Measurements from ENCODE around the gene TRMT112.

The TRMT112 gene

DNA sequence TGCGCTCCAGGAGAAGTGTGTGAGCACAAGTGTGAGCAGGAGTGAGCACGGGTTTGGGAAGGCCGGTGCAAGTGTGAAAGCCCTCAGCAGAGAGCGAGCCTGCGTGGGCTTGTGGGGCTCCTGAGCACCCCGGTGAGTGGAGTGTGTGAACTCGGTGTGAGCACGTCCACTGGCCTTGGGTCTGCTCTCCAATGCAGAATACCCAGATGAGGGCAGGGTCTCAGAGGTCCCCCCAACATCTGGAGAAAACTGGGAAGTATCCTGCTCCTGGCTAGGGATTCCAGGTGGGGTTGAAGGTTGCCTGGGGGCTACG lies 10.8 kb downstream of the TRMT112 start:
- no peak for DNase-seq

GRCh38 chr11:64305691-64306562 lies 11.4 kb downstream of the TRMT112 start:
- peak; percentile 81 for DNase-seq

- DNase-seq = peak; percentile 100
Observed at GRCh38 chr11:64305075-64305690, 12.2 kb downstream of the TRMT112 start, which contains the start of gene ESRRA. Gene ESRRA (plus strand): TSS chr11:64305524. CDS start chr11:64307180, 1,656 bp downstream.

DNA sequence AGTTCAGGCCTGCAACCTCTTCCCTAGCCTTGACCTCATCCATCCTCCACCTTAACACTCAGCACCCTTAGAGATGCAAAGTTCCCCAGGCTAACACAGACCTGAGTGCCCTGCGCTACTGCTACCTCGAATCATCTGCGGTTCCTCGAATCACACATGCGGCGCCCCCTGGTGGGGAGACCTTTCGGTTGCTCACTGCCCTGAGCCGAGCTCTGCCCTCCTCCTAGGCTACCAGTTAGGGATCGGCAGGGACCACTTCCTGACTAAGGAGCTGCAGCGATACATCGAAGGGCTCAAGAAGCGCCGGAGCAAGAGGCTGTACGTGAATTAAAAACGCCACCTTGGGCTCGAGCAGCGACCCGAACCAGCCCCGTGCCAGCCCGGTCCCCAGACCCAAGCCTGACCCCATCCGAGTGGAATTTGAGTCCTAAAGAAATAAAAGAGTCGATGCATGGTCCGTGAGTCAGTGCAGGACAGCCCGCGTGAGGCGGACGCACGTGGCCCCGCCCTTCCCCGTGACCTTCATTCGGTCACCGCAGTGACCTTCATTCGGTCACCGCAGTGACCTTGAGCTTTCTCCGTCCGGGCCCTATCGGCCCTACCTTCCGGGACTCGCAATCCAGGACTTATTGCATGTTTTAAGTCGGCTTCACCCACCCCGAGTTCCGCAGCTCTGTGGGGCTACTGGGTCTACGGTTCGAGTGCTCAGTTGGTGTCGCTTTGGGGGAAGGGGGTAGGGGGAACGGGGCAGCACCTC lies 12.9 kb downstream of the TRMT112 start:
- peak; percentile 99 for DNase-seq

- DNase-seq = no peak
Observed at GRCh38 chr11:64304032-64304315, 13.4 kb downstream of the TRMT112 start.

DNA sequence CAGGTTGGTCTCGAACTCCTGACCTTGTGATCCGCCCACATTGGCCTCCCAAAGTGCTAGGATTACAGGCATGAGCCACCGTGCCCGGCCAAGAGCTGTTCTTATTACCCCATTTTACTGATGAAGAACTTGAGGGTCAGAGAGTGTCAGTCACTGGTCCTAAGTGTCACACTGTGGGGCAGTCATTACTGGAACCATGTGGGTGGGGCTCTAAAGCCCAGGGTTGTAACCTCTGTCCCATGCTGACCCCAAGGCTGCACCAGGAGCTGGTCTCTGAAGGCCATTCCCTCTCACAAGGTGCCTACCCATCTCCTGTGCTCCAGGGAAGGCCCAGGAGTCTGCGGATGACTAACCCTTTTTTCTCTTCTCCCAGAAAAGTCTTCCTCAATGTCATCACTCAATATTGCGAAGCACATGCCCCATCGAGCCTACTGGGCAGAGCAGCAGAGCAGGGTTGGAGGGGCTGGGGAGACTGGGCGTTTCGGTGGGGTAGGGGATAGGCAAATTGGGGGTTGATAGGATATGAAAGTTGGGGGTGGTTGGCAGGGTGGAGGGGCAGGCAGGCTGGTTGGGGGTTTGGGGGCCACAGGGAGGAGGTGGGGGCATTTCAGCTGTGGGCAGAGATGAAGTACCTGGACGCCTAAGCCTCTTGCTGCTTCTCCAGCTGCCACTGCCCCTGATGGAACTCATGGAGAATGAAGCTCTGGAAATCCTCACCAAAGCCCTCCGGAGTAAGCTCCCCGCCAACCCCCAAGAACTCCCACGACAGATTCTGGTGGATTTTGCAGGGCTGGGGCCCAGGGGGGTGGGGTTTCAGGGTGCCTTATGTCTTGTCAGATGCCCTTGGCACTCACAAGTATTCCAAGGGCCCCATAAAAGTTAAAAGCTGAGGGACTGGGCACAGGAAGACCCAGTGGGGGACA lies 14.0 kb downstream of the TRMT112 start:
- no peak for DNase-seq

GRCh38 chr11:64299847-64300648 lies 17.3 kb downstream of the TRMT112 start, which contains the start of gene CATSPERZ:
Gene CATSPERZ (plus strand): TSS chr11:64300358. CDS start chr11:64300411, 53 bp downstream.
- DNase-seq = peak; percentile 54

DNA sequence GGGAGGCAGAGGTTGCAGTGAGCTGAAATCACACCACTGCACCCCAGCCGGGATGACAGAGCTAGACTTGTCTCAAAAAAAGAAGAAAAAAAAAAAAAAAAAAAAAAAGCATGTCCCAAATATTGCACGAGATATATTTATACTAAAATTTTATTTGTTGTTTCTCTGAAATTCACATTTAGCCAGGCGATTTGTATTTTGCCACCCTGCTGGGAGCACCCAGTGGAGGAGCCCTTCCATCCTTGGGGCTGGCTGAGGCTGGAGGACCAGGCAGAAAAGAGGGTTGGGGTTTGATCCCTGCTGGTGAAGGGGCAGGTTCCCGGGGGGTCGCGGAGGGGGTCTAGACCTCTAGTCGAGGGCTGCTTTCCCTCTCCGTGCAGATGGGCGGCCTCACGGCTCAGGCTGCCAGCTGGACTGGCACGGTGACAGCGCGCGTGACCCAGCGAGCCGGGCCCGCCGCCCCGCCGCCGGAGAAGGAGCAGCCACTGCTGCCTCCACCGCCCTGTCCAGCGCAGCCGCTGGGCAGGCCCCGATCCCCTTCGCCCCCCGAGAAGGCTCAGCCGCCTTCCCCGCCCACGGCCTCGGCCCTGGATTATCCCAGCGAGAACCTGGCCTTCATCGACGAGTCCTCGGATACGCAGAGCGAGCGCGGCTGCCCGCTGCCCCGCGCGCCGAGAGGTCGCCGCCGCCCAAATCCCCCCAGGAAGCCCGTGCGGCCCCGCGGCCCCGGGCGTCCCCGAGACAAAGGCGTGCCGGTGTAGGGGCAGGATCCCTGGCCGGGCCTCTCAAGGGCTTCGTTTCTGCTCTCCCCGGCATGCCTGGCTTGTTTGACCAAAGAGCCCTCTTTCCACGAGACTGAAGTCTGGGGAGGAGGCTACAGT lies 18.2 kb downstream of the TRMT112 start:
- DNase-seq = no peak

DNA sequence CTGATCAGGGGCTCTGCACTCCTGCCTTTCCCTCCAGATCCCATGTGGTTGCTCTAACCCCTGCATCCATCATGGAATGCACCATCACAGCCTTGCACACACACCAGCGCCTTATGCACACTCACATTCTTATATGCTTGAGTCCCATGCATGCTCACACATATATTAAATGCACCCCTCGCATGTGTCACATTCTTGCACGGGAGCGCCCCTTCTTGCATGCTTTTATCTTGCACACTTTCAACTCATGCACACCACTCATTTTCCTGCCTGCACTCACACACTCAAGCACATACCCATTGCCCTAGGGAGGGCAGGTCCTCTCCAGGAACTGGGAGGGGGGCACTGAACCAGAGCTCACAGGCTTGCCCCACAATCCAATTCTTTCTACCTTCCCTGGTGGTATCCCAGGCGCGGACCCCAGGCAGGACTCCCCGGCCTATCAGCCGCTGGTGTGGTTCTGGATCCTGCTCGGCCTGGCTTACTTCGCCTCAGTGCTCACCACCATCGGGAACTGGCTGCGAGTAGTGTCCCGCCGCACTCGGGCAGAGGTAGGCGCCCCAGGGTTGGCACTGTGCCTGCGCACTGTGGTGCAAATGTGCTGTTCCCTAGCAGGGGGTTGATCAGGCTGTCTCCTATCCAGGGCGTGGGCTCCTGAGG lies 19.5 kb downstream of the TRMT112 start:
- DNase-seq = no peak

GRCh38 chr11:64296830-64297698 lies 20.3 kb downstream of the TRMT112 start:
- DNase-seq = no peak

DNA sequence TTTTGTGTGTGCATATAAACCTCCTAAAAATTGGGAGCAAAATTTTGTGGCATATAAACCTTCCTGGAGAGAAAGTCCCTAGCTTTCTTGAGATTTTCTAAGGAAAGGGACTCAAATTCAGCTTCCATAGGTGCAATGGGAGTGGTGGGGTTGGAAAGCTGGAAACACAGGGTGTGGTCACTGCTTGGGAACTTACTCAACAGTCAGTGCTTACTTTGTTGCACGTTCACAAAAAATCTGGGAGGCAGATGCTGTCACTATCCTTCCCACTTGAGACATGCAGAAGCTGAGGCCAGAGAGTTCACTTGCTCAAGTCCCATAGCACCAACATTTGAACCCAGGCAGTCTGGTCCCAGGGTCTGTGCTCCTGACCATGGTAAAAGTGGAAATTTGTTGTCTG lies 21.1 kb downstream of the TRMT112 start:
- no peak for DNase-seq

- no peak for DNase-seq
Observed at GRCh38 chr11:64295760-64296159, 21.6 kb downstream of the TRMT112 start.

GRCh38 chr11:64294774-64295173 lies 22.6 kb downstream of the TRMT112 start:
- DNase-seq = no peak

- no peak for DNase-seq
Observed at GRCh38 chr11:64292460-64293254, 24.7 kb downstream of the TRMT112 start.

GRCh38 chr11:64291752-64292459 lies 25.5 kb downstream of the TRMT112 start:
- DNase-seq = no peak

DNA sequence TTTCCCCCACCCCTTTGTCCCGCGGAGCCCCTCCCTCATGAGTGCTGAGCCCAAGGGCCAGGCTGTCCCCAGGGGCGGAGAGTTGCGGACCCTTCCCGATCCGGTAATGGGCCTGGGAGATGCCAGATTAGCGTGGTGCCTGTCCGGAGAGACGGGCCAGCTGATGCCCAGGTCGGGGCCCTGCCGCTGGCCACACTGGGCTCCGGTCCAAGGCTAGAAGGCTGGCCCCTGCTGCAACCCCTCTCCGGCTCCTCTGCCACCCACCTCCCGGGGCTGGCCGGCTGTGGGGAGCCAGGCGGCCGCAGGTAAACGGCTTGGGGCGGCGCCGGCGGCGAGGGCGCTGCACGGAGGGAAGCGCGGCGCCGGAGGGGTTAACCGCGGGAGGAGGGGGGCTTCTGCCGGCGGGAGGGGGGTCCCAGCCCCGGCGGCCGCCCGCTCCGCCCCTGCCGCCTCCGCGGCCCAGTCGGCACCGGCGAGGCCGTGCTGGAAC lies 26.1 kb downstream of the TRMT112 start, which contains the start of gene KCNK4:
Gene KCNK4, plus strand, starts transcription at position 41 of the 490 bp plus-strand sequence. CDS start 1,717 bp downstream, outside the sequence.
- DNase-seq = no peak

All from CD4-positive, alpha-beta T cell treated with Interleukin-17A for 4 hours (primary cell).